Endothelial cell of hepatic sinusoid (primary cell): ENCODE results near the gene STK24.
"Not testable (repeated sequence)": the region's sequence is repeated elsewhere in the genome, so short reads cannot be mapped to it uniquely, and the experiment has no call there.

Experiments
- in situ Hi-C: cut with HindIII; loops from 2 replicates; pipeline ENCODE4 v1.10.0; 2017; ENCODE audit warnings: low sequenced_read_pairs

The STK24 gene

DNA sequence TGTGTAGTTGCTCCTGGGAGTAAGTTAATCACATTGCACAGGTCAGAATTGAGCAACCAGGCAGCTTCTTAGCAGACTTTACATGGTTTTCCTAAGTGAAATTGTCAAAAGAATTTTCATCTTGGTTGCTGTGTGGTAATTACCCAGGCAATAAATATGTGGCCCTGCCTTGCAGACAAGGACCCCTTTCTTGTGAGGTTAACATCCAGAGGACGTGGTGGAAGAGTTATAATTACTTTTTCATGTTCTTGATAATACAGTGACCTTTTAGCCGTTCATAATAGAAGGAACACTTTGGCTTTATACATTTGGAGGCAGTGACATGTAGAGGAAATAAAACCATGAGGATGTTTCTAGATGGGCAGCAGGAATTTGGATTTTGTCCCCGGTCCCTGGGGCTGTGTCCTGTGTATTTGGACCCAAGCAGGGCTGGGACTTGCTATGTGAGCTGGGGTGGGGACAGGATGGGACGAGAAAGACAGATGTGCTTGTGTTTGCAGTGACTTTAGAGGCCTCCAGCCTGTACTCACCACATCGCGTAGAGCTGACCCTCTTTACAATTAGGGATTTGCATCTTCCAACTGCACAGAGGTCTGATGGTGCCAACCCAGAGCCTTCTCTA lies 156.2 kb downstream of the STK24 start:
- in situ Hi-C loops: no loop called here

DNA sequence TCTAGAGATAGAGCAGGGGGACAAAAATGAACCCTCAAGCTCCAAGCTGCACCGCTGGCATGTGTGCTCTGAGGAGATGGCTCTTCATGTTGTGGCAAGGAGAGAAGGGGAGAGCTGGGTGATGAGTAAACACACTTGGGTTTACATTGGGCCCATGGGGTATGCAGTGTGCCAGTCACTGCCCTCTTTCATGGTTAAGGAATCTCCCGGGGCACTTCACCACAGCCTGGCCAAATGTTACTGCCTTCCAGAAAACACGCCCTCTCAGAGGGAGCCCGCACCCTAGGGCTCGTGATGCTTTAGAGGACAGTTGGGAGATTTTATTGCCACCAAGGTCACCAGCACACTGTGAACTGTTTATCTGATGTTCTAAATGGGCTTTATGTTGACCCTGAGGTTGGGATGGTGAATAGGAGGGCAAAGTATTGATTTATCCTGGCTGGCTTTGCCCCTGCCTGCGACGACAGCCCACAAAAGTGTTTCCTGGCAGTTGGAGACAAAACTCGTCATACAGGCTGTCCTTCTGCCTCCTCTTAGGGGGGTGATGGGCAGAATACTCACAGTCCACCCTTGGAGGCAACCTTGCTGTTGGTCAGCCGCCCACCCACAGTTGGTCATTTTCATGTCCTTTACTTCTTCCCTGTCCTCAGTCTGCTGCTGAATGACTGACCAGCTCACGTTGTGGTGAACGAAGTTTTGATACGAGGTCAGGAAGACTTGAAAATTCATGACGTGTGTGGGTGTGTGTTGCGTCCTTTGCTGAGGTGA lies 156.9 kb downstream of the STK24 start:
- in situ Hi-C loops: no loop called here

DNA sequence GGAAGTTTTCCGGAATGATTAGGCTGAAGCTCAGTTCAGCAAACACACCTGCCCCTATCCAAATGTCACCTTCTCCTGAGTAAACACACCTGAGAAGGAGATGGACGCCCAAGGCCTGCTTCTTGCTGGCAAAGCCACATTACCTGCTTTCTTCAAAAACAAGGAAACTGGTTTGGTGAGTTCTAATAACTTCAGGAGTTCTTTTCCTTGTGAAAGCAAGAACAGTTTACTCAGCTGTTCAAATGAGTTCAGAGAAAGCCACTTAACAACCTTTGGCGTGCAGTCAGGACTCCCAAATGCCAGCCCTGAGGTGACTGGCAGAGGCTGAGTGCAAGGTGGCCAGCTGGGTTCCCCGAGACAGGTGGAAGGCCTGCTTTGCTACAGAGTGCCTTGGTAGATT lies 160.5 kb downstream of the STK24 start:
- in situ Hi-C loops: no loop called here

DNA sequence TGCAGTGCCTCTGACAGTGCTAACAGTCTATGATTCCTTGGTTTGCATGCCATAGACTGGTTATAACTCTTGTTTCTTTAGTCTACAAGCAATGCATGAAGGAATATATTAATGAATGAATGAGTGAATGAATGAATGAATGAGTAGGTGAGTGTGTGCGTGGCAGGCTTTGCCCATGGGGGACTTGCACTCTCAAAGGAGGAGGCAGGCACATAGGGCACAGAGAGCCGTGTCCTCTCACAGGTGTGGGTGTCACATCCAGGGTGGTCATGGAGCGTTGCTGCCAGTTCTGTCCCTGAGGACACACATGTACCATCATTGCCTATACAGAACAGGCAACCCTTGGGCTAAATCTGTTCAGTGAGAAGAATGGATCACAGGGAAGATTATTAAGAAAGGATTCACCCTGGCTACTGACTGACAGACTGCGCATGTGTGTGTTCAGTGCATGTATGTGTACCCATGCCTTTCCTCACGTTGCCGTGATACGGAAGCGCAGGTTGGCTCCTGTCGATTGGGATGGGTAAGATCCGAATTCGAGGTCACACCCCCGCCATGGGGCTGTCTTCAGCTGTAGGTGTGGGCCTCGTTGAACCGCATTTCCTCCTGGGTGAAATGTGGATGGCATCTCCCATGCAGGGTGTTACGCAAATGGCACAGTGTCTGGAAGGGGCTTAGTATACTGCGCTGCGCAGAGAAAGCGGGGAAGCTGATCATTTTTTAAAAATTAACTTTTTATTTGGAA lies 161.4 kb downstream of the STK24 start:
- in situ Hi-C loops: no loop called here

DNA sequence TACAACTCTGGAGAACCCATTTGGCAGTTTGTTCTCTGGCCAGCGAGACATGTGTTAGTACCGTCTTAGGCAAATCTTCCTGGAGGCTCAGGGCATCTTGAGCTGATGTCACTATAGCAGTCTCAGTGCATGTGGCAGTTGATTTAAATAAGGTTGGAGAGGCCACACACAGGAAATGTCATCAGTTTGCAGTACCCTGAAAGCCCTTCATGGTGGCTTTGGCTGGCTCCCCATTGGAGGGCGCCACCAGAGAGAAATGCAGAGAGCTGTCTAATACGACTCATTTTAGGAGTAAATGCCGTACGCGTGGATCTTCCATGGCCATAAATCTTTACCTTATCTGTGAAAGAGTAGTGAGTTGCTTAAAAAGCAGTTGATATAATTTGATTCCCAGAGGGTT lies 163.1 kb downstream of the STK24 start:
- in situ Hi-C loops: no loop called here

DNA sequence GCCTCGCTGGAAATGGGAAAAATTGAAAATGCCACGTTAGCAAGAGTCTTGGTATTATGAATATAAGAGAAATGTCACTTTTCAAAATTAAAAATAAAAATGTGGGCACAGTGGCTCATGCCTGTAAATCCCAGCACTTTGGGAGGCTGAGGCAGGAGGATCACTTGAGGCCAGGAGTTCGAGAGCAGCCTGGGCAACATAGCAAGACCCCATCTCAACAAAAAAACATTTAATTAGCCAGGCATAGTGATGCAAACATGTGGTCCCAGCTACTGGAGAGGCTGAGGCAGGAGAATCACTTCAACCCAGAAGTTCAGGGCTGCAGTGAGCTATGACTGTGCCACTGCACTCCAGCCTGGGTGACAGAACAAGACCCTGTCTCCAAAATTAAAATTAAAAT lies 163.6 kb downstream of the STK24 start:
- in situ Hi-C loops: not testable (repeated sequence)

DNA sequence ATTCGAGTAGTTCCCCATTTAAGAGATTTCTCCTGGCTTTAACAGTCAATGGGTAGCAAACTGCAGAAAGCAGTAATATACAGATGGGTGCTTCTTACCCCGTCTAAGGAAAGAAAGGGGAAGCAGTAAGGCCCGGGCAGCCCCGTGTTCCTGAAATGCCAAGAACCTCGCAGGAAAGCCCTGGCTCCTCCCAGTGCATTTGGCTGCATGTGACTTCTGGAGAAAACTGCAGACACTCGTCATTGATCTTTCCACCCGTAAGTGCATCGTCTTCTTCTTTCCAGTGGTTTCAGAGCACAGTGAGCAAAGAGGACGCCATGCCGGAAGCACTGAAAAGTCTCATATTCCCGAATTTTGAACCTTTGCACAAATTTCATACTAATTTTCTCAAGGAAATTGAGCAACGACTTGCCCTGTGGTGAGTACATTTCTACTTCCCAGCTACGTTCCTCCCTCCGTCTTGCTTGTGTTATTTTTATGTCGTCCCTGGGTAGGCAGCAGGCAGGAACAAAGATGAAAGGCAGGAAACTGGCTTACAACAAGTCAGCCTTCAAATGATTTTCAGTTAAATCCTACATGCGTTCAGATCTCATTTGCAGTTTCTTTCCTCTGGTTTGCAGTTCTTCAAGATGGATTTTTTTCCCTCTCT lies 165.2 kb downstream of the STK24 start:
- in situ Hi-C loops: no loop called here

DNA sequence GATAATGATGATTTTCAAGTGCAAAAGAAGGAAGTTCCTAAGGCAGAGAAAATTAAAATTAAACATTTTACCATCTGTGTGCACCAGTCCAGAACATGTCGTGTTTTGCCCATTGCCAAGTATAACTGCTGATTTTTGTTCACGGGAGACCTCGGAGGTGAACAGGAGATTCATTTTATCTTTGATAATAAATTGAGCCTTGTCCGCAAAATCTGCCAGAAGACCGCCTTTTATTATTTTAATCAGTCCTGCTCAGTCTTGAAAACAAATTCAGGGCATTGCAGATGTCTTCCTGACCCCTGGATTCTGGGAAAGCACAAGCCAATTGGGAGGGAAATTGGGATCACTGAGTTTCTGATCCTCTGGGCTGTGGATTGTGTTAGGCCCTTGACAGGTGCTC lies 165.9 kb downstream of the STK24 start:
- in situ Hi-C loops: no loop called here

DNA sequence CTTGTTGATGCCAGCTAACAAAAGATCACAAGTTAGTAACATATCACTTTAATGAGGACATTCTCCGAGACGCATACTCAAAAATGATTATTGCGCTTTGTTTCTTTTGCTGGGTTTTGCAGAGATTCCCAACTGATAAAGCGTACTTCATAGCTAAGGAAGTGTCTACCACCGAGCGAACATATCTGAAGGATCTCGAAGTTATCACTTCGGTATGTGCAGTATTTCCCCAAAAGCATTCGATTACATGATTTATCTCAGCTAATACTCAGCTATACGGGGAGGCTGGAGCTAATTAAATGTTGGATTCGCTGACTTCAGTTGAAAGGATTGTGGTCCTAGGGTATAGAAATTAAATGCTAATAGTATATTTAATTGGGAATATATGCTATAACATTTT lies 166.3 kb downstream of the STK24 start:
- in situ Hi-C loops: no loop called here

DNA sequence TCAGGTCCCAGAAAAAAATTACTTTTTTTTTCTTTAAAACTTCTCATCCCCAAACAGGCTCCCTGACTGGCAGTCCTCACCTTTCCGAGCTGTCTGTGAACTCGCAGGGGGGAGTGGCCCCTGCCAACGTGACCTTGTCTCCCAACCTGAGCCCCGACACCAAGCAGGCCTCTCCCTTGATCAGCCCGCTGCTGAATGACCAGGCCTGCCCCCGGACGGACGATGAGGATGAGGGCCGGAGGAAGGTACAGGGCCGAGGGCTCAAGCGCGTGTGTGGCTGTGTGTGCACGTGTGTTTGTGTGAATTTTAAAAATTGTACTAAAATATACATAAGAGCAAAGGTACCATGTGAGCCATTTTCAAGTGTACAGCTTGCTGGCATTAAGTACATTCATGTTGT lies 167.6 kb downstream of the STK24 start:
- in situ Hi-C loops: no loop called here

DNA sequence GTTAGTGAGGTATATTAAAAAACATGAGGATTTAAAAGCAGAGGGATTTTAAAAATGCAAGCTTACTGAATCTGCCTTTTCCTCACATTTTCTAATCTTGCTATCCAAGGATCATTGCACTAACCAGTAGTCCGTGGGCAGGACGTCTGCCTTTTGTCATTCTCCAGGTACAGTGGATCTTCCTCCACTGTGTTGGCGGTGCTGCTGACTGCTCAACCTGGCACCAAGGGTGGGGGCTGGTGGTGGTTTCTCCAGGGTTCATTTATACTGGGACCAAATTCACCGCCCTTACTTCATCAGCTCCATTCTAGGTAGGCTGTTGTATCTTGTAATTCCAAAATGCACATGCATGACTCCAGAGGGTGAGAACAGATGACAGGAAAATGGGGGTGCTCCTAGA lies 169.3 kb downstream of the STK24 start:
- in situ Hi-C loops: no loop called here

DNA sequence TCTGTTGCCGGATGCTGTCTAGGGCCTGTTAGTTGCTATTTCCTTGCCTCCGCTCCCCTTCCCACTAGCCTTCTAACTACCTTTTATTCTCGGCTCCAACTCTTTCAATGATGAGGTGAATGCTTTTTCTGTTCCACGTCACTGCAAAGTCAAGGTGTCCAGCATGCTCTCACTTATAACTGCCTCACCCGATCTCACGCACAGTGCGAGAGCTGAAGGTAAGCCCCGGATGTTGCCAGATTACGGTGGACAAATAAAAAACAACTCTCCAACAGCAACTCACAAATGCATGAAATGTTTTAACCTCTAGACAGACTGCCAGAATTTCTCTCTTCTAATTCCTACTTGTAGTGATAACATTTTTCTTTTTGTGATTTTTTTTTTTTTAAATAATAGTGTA lies 169.9 kb downstream of the STK24 start:
- in situ Hi-C loops: no loop called here

DNA sequence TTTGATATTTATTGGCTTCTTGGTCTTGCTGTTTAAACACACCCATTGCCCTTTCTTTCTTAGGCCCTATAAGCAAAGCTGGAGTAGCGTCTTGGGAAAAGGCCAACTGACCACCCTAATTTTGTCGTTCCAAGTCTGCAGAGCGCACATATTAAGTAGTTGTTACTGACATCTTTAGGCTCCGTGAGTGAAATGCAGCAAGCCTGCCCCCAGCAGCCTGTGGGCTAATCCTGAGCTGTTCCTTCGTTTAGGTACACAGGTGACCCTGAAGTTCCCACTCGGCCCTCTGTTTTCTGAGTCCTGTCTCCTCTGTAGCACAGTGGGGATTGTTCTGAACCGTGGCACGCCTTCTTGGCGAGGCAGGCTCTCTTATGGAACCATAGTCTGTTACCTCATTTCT lies 170.5 kb downstream of the STK24 start:
- in situ Hi-C loops: no loop called here

DNA sequence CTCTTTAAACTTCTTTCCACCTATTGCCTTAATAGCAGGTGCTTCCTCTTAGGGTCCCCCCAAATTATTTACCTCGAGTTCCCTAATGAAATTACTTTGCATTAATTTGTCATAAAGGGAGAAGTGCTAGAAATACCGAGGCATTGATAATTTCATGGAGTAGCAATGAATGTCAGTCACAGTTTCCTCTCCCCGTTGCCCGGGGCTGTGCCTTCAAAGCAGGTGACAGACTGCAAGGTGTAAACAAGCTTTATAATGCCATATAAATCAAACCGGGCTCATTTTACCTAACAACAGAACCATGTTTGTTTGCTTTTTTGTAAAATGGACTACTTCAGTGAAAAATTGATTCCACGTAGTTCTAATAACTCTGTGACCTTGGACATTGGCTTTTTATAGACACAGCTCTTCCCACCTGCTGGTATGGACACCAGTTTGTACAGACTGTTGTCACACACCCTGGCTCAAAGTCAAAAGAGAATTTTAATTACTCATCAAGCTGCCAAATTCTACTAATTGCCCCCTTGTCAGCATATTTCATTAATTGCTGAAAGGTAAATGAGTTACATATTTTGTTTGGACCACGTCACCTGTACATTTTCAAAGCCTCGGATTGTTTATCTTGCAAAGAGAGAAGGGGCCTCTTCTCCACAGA lies 171.1 kb downstream of the STK24 start:
- in situ Hi-C loops: no loop called here

DNA sequence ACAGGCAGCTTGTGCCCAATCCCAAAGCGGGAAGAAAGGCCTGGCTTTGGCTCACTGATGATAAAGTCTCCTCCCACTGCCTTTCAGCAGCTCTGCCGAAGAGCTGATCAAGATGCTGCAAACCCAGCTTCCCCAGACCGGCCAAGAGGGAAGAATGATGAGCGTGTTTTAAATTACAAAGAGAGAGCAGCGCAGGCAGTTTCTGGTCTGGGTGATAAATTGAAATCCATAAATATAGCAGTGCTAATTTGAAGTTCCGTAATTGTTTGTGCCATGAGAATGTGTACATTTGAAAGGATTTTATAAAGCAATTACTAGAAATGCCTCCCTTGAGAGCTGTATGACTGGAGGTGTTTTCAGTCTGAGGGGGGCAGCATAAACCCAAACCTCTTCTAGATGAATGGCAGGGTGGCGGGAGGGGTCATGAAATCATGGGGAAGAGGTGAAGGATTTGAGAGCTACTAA lies 171.8 kb downstream of the STK24 start:
- in situ Hi-C loops: no loop called here

DNA sequence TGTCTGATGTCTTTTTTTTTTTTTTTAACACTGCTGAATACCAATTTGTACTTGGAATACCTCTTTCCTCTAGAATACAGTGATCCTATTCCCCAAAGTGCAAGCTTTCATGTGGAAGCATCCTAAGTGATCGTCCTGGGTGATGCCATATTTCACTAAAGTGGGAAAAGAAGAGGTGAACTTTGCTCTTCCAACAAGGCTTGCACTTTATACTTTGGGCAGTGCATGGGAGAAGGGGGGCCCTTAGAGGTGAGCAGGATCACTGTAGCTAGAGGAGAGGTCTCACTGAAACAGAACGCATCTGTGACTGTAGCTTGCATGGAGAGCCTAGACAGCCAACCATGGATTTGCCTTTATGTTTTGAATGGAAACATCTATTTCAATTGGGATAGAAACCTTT lies 173.8 kb downstream of the STK24 start:
- in situ Hi-C loops: no loop called here

DNA sequence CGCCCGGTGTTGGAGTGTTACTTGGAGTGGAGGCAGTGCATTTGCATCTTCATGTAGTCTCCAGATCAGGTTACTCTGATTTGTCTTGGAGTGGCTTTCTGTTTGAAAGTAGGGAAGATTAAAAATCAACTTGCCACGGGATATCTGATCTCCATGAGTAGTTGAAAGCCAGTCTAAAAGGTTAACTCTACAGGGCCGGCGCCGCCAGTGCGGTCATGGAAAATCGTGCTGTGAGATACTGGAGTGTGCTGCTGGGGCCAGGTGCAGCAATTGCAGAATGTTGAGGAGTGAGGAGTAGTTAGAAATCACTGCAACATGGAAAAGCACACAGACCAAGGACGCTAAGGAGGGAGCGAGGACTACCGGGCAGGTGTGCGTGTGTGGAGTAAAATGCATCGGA lies 175.0 kb downstream of the STK24 start:
- in situ Hi-C loops: no loop called here

DNA sequence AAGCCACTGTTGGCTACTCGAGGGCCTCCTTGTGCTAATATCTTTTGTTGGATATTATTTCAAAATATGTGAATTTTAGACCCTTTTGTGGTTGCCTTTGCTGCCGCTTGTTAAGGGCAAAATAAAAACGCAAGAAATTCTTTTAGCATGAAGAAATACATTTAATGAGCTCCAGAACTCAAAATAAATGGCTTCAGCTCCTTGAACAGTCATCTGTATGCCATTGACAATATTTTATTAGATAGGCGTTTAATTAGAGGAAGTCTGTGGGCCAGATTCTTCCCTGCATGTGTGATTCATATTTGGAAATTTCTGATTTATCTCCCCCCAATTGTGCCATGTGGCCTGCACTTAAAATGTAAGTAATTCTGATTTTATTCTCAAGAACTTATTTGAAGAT lies 177.2 kb downstream of the STK24 start:
- in situ Hi-C loops: no loop called here

DNA sequence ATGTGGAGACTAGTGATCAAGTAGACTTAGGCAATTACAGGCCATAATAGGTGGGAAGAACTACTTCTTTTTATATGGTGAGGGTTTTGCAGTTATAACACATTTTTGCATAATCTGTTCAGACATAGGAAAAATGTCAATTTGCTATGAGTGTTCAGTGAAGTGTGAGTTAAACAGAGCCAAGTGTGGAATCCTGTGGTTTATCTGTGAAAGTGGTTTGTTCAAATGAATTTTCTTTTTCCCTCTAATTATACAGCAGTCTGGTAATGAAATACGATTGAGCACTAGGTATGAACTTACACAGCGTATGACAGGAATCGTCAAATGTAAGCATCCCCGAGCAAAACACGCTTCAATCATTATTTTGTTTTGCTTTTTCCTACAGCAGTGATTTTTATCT lies 178.3 kb downstream of the STK24 start:
- in situ Hi-C loops: no loop called here

DNA sequence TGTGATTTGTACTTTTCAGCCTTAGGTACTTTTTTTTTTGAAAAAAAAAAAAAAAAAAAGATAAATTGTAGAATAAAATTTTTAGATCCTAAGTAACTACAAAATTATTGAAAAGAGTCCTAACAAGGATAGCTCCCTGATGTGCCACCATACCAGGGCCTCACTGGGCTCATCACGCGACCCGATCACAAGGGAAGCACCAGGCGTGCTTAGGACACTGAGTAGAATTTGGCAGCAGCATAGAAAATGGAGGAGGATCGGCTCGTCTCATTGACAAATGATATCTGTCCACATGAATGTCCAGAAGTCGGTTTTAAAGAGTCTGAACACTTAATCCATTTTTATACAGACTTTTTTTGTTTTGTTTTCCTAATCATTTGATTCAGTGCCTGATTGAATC lies 179.0 kb downstream of the STK24 start:
- in situ Hi-C loops: no loop called here

DNA sequence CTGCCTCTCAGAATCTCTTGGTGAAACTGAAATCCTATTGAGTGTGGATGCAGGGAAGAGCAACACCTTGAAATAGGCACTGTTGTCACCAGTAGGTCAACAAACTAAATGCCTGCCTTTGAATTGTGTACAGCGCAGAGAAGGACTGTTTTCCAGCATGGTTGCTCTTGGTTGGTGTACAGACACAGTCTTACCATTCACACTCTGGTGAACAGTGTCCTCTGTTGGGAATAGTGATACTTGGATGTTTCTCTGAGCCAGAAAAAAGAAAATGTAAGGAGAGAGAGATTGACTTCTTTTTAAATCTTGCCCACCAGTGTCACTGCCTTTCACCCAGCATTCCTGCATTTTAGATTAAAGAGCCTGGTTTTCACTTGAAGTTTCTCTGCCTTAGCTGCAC lies 179.7 kb downstream of the STK24 start:
- in situ Hi-C loops: no loop called here
